H54 (cell line): ENCODE measurements around the gene FKRP.
A peak's percentile ranks its signal among the peaks of the same experiment; 100 is the strongest.
"Not testable (repeated sequence)": the region's sequence is repeated elsewhere in the genome, so short reads cannot be mapped to it uniquely, and the experiment has no call there.

Source experiments
- DNase-seq: peaks from one replicate; pipeline ENCODE4 v3.0.0; 2011; ENCODE audit warnings: low spot score, mixed read lengths; ENCODE audit not compliant: insufficient read length
- FAIRE-seq: peaks from 3 replicates; lab custom pipeline; 2011; peaks lifted over from hg19 to GRCh38; lab: Jason Lieb, UNC
- POLR2A ChIP-seq: IDR thresholded peaks from 2 replicates; pipeline ENCODE4 v1.6.1; 2011; ENCODE audit warnings: low read depth, mild to moderate bottlenecking, low read length

FKRP gene

GRCh38 chr19:46745521-46746280 lies at the start of gene FKRP:
FKRP (plus strand) TSS chr19:46746057; CDS start chr19:46755451, 9,394 bp downstream.
- no peak for TF ChIP-seq POLR2A
- FAIRE-seq = no peak
- DNase-seq = no peak

GRCh38 chr19:46696866-46697203 lies 49.0 kb upstream of the FKRP start:
- DNase-seq (no peak), FAIRE-seq (no peak)
- no peak for TF ChIP-seq POLR2A

DNA sequence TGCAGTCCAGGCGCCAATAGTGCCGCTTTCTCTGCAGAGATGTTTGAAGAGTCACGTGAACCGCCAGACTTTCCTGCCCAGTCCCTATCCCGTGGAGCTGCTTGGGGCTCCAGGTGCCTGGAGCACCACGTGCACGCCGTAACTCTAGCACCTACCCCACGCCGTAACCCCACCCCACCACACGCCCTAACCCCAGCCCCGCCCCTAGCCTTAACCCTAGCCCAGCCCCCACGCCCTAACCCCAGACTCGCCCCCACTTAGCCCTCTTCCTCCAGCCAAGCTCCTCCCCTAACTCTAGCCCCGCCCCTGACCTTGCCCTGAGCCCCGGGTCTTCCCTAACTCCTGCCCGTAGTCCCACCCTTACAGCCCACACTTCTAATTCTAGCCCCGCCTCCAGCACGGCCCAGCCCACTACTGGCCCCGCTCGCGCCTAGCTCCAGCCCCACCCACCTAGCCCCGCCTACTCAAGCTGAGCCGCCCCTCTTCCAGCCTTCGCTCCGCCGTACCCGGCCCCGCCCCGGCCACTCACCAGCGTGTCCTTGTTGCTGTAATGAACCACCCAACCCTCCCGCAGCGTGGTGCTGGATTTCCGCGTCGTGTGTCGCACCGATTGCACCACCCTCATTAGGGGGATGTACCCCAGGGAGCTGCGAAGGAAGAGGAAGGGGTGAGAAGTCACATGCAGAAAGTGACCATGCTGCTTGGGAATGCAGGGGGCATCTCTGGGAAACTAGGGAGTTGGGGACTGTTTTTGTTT lies 48.5 kb upstream of the FKRP start:
- TF ChIP-seq POLR2A = no peak
- DNase-seq (no peak), FAIRE-seq (no peak)

DNA sequence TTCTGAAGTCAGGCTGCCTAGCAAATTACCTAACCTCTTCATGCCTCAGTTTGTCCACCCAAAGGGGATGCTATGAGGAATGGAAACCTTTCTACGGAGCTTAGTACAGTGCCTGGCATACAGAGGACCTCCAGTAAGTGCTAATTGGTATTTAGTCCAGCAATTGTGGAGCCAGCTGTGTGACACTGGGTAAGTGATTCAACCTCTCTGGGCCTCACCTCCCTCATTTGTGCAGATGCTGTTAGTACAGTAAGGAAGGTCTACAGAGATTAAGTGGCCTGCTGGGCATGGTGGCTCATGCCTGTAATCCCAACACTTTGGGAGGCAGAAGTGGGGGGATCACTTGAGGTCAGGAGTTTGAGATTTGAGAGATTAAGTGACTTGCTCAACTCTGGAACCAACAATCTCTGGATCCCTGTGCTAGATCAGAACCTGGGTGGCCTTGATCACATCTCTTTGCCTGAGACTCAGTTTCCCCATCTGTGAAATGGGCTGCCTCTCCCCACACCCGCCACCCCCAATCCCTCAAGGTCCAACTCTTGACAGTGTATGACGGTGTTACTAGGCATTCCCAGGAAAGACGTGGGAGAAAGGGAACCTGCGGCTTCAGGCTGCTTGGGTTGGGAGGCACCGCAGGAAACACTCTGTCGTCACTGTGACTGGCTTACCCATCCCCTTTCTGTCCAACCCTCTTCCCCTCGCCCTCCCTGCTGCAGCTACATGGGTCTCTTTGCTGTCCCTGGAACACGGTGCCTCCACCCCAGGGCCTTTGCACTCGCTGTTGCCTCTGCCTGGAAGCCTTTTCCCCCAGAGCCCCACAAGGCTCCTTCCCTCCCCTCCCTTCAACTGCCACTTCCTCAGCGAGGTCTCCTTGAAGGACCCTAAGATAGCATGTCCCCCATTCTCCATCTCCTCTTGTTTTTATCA lies 47.2 kb upstream of the FKRP start:
- no peak for TF ChIP-seq POLR2A
- no peak for FAIRE-seq
- DNase-seq = no peak

DNA sequence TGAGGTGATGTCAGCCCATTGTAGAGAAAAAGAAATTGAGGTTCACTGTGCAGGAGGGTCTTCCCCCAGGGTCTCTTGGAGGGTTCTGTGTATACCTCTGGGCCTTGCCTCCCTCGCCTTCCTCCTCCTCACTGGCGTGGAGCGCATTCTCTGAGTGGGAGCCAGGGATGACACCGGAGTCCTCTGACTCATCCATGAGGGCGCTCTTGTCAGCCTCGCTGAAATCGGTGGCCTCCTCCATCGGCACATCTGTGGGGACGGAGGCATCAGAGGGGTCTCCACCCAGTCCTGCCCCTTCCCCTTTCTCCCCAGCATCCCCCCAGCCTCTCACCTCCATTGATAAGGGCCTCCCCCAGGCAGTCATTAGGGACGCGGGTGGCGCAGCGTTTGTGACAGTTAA lies 45.2 kb upstream of the FKRP start:
- DNase-seq (no peak), FAIRE-seq (no peak)
- no peak for TF ChIP-seq POLR2A

GRCh38 chr19:46704379-46705076 lies 41.3 kb upstream of the FKRP start:
- FAIRE-seq (no peak), DNase-seq (peak; percentile 44)
- no peak for TF ChIP-seq POLR2A

DNA sequence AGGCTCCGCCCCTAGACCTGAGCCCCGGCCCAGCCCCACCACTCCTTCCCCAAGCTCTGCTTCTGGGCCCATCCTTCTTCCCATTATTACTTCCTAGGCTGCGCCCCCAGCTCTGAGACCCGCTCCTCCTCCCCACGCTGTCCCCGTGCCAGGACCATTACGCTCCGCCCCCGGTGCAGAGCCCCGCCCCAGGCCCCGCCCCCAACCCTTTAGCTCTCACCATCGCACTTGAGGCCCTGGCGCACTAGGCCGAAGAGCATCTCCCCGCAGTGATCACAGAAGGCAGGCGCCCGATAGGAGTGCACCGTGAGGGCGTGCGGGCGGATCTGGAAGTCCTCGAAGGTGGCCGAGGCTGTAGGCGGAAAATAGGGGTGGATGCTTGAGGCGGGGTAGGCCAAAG lies 35.2 kb upstream of the FKRP start:
- no peak for FAIRE-seq
- TF ChIP-seq POLR2A = no peak

DNA sequence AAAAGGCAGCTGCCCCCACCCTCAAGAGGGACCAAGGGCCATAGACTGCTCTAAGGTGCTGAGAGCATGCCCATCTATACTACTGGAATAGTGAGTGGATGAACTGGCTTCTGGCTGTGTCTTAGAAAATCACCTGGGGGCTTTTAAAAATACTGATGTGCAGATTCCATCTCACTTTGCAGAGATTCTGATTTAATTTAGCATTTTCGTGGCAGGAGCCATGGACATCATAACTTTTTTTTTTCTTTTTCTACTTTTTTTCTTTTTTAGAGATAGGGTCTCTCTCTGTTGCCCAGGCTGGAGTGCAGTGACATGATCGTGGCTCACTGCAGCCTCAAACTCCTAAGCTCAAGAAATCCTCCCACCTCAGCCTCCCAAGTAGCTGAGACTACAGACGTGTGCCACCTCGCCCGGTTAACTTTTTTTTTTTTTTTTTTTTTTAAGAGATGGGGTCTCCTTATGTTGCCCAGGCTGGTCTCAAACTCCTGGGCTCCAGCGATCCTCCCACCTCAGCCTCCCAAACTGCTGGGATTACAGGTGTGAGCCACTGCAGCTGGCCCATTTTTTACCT lies 33.0 kb upstream of the FKRP start:
- not testable (repeated sequence) for FAIRE-seq, DNase-seq

More for the DNA sequence above, 35.2 kb upstream of the FKRP start:
- no peak for DNase-seq

- no peak for TF ChIP-seq POLR2A
- DNase-seq (peak; percentile 93), FAIRE-seq (no peak)
Measured at GRCh38 chr19:46713781-46714443, 31.9 kb upstream of the FKRP start.

DNA sequence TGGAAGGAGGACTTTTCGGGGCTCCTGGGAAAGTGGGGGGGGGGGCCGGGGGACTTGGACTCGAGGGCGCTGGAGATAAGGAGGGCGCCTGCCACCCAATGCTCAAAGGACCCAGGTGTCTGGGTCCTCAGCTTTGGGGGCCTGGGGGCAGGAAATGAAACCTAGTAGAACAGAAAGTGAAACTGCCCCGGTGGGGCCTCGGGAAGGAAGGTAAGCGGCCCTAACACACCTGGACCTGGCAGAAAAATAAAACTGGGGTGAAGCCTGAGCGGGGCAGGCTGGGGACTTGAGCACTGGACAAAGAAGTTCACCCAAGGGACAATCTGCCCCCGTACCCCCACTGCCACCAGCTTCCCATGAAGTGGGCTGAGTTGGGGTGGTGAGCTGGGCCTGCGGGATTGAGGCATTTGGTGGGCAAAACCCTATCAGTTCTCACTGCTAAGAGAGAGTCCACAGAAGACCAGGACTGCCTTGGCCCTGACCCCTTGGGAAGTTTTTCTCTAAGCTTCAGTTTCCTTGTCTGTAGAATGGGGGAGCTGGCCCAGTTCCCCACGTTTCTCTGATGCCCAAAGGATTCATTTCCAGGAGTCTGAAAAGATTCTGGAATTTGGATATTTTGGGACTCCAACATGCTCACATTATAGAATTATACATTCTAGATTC lies 31.3 kb upstream of the FKRP start:
- DNase-seq = no peak
- no peak for TF ChIP-seq POLR2A
- FAIRE-seq = no peak

GRCh38 chr19:46715620-46715974 lies 30.3 kb upstream of the FKRP start:
- no peak for DNase-seq
- no peak for TF ChIP-seq POLR2A
- FAIRE-seq = no peak
